Measurements from ENCODE around the gene BOK. TPM values are rescaled to one million over a fixed set of nuclear protein-coding genes. Genes with fewer than 3 reads are reported as not detected.
"Not testable (repeated sequence)": the region's sequence is repeated elsewhere in the genome, so short reads cannot be mapped to it uniquely, and the experiment has no call there.

BOK gene
- total and polyA plus RNA-seq, 2 donors (not counting 3 experiments of a cell fraction or from before 2014, with no cell fraction given): 76.0 to 95.5 TPM

DNA sequence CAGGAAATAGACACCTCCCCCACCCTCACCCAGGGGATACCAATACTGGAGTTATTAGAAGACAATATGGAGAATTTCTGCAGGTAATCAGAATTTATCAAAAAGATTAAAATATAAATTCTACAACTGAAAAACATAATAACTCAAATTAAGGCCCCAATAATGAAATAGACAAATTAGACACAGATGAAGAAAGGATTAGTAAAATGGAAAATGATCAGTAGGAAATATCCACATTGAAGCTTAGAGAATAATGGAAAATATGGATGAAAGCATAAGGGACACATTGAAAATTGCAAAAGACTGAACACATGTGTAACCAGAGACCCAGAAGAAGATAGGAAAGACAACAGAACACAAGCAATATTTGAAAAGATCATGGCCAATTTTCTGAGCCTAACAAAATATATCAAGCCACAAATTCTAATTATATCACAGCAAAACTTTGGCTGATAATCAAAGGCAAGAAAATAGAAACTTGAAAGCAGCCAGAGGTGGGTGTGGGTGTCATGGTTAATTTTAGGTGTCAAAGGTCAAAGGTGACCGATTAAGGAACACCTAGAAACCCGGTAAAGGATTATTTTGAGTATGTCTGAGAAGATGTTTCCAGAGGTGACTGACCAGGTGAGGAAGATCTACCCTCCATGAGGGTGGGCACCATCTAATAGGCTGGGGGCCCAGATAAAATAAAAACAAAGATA is 28.2 kb downstream of the BOK start:
- POLR2A ChIA-PET: no interaction called here
- dilution Hi-C loops (cut with MboI; ENCODE audit: extremely low pct_ligation_motif_present, low sequenced_read_pairs): no loop called here
- TF ChIP-seq POLR2AphosphoS5 (IDR thresholded peaks at IDR 0.05; ENCODE audit: insufficient read depth, low read depth, low read length) (no peak), EZH2 (IDR thresholded peaks at IDR 0.05; ENCODE audit: borderline replicate concordance, low read depth, low read length, severe bottlenecking) (no peak), JUN (IDR thresholded peaks at IDR 0.05; ENCODE audit: borderline replicate concordance, insufficient read depth, insufficient read length, low read depth) (no peak), CTCF (IDR thresholded peaks at IDR 0.05; ENCODE audit: extremely low read depth in 1 of 2, insufficient read depth in 1 of 2, low read depth in 1 of 2, low read length in 2 of 2) (no peak), GATA2 (IDR thresholded peaks at IDR 0.05; ENCODE audit: insufficient read depth, insufficient read length, low read depth, low read length) (no peak), FOS (IDR thresholded peaks at IDR 0.05; ENCODE audit: borderline replicate concordance, insufficient read depth, low read length) (no peak), POLR2A (IDR thresholded peaks at IDR 0.05; ENCODE audit: low read depth, low read length) (no peak), MYC (IDR thresholded peaks at IDR 0.05; ENCODE audit: low read depth, low read length) (no peak)
- TF ChIP-seq, protein P1, sequence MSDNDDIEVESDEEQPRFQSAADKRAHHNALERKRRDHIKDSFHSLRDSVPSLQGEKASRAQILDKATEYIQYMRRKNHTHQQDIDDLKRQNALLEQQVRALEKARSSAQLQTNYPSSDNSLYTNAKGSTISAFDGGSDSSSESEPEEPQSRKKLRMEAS (IDR thresholded peaks at IDR 0.05; ENCODE audit: insufficient read depth, insufficient read length): no peak
- no peaks in the 10 kb centered on the region for H3K9me1 ChIP-seq (replicated peaks; ENCODE audit: control insufficient read depth, extremely low read depth, insufficient read depth, low read length)
- no TSS peak for BruUV-seq (replicated peaks)
- no peak overlapping the region for H3K9ac ChIP-seq (replicated peaks; ENCODE audit: extremely low read depth, insufficient read depth, low read length)
- no peak overlapping the region for H3K4me3 ChIP-seq (replicated peaks in 1 of 3; ENCODE audit: insufficient read depth in 1 of 3, low read depth in 1 of 3, low read length in 3 of 3)
- no peak overlapping the region for H3K27ac ChIP-seq (ENCODE audit: insufficient read depth, low read depth, low read length)
- H3K4me2 ChIP-seq (ENCODE audit: insufficient read depth, low read length): no peak overlapping the region
- intact Hi-C loops (cut with micrococcal nuclease): no loop called here
- no peaks in the 10 kb centered on the region for H3K27me3 ChIP-seq (ENCODE audit: control insufficient read depth in 2 of 2, insufficient read depth in 2 of 2, low read length in 2 of 2)
- DNase-seq (ENCODE audit: low read depth, low spot score) (no peak), FAIRE-seq (no peak)
- no peaks in the 10 kb centered on the region for H3K79me2 ChIP-seq (ENCODE audit: control insufficient read depth, insufficient read depth, low read length)
- peaks cover 5 to 11% of the 10 kb centered on the region in 2 experiments for H3K36me3 ChIP-seq (ENCODE audit: control insufficient read depth in 2 of 2, extremely low read depth in 1 of 2, insufficient read depth in 2 of 2, low read length in 2 of 2)
- CTCF ChIA-PET: interaction anchor here (1.5 kb wide), 1 partner anchor 9 kb away, joined by 3 read pairs; no protein-coding TSS in a partner anchor
- H3K9me3 ChIP-seq (replicated peaks; ENCODE audit: control insufficient read depth, insufficient read depth, low read length): peaks cover 2% of the 10 kb centered on the region
- H2AFZ ChIP-seq (ENCODE audit: low read depth, low read length): no peak overlapping the region
- no peaks in the 10 kb centered on the region for H4K20me1 ChIP-seq (replicated peaks; ENCODE audit: control insufficient read depth, extremely low read depth, insufficient read depth, low read length)
- H3K4me1 ChIP-seq (ENCODE audit: control insufficient read depth, extremely low read depth, insufficient read depth, low read length): no peaks in the 10 kb centered on the region

- FAIRE-seq: peak; percentile 38
- H3K4me3 ChIP-seq (replicated peaks in 1 of 3; ENCODE audit: insufficient read depth in 1 of 3, low read depth in 1 of 3, low read length in 3 of 3); H4K20me1 ChIP-seq (replicated peaks; ENCODE audit: control insufficient read depth, extremely low read depth, insufficient read depth, low read length); dilution Hi-C loops (cut with MboI; ENCODE audit: extremely low pct_ligation_motif_present, low sequenced_read_pairs); H3K9ac ChIP-seq (replicated peaks; ENCODE audit: extremely low read depth, insufficient read depth, low read length); DNase-seq (ENCODE audit: low read depth, low spot score); H3K4me2 ChIP-seq (ENCODE audit: insufficient read depth, low read length); H3K79me2 ChIP-seq (ENCODE audit: control insufficient read depth, insufficient read depth, low read length); intact Hi-C loops (cut with micrococcal nuclease); H2AFZ ChIP-seq (ENCODE audit: low read depth, low read length); CTCF ChIA-PET; H3K9me3 ChIP-seq (replicated peaks; ENCODE audit: control insufficient read depth, insufficient read depth, low read length); BruUV-seq (replicated peaks); H3K36me3 ChIP-seq (ENCODE audit: control insufficient read depth in 2 of 2, extremely low read depth in 1 of 2, insufficient read depth in 2 of 2, low read length in 2 of 2); H3K27ac ChIP-seq (ENCODE audit: insufficient read depth, low read depth, low read length); H3K4me1 ChIP-seq (ENCODE audit: control insufficient read depth, extremely low read depth, insufficient read depth, low read length); H3K27me3 ChIP-seq (ENCODE audit: control insufficient read depth in 2 of 2, insufficient read depth in 2 of 2, low read length in 2 of 2); H3K9me1 ChIP-seq (replicated peaks; ENCODE audit: control insufficient read depth, extremely low read depth, insufficient read depth, low read length): not testable (repeated sequence)
- POLR2A ChIA-PET: interaction anchor here (1.3 kb wide), 1 partner anchor 30 kb away, joined by 3 read pairs; no protein-coding TSS in a partner anchor
Measured at GRCh38 chr2:241589863-241590262, 31.3 kb downstream of the BOK start.
